ENCODE data around the gene PTPRN.

PTPRN gene

DNA sequence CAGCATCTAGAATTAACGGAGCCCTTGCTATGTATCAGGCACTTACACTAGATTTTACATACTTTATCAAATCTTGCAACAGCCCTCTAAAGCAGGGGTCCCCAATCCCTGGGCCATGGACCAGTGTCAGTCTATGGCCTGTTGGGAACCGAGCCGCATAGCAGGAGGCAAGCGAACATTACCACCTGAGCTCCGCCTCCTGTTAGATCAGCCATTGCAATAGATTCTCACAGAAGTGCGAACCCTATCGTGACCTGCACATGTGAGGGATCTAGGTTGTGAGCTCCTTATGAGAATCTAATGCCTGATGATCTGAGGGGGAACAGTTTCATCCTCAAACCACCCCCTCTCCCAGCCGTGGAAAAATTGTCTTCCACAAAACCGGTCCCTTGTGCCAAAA is 16.6 kb downstream of the PTPRN start:
- TF ChIP-seq, protein P1, sequence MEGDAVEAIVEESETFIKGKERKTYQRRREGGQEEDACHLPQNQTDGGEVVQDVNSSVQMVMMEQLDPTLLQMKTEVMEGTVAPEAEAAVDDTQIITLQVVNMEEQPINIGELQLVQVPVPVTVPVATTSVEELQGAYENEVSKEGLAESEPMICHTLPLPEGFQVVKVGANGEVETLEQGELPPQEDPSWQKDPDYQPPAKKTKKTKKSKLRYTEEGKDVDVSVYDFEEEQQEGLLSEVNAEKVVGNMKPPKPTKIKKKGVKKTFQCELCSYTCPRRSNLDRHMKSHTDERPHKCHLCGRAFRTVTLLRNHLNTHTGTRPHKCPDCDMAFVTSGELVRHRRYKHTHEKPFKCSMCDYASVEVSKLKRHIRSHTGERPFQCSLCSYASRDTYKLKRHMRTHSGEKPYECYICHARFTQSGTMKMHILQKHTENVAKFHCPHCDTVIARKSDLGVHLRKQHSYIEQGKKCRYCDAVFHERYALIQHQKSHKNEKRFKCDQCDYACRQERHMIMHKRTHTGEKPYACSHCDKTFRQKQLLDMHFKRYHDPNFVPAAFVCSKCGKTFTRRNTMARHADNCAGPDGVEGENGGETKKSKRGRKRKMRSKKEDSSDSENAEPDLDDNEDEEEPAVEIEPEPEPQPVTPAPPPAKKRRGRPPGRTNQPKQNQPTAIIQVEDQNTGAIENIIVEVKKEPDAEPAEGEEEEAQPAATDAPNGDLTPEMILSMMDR (IDR thresholded peaks at IDR 0.05; ENCODE audit: low read depth, low read length, missing control alignments), result no peak

DNA sequence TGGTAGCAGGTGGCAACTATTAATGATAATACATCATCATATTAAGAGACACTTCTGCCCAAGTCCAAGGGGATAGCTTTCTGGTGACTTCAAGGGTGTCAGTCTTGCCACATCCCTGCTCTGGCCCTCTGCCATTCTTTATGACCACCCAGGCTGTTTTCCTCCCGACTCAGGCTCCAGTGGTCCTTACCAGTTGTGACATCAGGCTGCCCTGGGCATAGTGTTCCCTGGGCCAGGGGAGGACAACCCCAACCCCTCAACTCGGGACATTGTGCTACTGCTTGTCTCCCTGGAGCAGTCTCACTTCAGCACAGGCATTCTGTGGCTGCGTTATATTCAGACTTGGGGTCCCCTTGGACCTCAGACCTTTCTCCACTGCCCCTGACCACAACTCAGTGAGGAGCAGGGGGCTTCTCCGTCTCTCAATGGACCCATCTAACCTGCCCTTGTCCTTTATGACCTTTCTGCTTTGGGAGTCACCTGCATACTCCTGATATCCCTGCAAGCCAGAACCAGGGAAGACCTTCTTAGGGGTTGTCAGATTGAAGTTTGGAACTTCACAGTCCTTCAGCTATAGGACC is 17.2 kb downstream of the PTPRN start:
- DNase-seq (ENCODE audit: extremely low read depth, low read depth), result no peak
- H3K4me3 ChIP-seq (replicated peaks; ENCODE audit: low read depth, low read length), result no peak overlapping the region
- TF ChIP-seq, protein P1 (IDR thresholded peaks at IDR 0.05; ENCODE audit: low read depth, low read length, missing control alignments), result no peak

More for the DNA sequence above, 16.6 kb downstream of the PTPRN start:
- H3K4me3 ChIP-seq (replicated peaks; ENCODE audit: low read depth, low read length), result no peak overlapping the region
- DNase-seq (ENCODE audit: extremely low read depth, low read depth), result no peak

DNA sequence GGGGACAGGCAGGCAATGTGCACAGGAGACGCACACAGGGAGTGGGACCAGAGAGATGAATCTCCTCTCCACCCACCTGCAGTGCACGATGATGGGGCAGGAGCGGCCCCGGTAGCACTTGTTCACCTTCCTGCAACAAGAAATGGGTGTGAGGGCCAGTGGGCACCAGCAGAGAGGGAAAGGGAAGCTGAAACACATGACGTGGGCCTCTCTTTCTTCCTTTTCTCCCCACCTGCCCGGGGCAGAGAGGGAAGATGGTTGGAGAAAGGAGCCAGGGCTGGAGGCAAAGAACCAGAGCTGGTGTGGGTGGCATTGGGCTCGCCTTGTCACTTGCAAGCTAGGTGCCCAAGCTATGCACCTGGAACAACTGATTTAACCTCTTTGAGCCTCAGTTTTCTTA is 17.8 kb downstream of the PTPRN start:
- no peak for DNase-seq (ENCODE audit: extremely low read depth, low read depth)
- no peak overlapping the region for H3K4me3 ChIP-seq (replicated peaks; ENCODE audit: low read depth, low read length)
- TF ChIP-seq, protein P1 (IDR thresholded peaks at IDR 0.05; ENCODE audit: low read depth, low read length, missing control alignments), result no peak

DNA sequence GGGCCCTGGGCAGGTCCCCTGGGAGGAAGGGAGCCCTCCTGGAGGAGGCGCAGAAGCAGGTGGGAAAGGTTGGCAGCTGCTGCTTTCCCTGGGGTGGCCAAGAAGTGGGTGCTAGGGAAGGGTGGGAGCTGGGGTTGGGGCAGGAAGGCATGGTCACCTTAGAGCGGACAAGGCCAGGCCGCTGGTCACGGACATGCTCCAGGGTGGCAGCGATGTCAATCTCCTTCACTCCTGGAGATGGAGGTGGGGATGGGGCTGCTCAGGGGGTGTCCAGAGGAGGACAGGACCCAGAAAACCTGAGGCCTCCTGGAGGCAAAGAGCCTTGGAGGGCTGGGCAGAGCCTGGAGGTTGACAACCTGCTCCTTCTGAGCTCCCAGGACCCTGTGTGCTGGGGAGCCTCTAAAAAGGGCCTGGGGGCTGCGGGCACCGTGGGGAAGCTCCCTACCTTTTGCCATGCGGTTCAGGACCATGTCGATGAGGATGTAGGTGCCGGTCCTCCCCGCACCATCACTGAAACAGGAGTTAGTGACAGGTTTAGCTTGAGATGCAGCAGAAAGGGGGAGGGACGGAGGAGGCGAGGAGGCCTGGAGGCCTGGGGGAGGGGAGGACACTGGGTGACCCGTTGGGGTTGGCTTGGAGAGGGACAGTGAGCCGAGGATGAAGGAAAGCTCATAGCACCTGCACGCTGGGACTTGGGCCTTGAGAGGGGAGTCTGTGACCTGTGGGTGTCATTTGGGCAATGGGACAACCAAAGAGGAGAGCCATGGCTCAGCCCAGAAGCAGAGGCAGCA is 18.6 kb downstream of the PTPRN start:
- H3K4me3 ChIP-seq (replicated peaks; ENCODE audit: low read depth, low read length), result no peak overlapping the region
- DNase-seq (ENCODE audit: extremely low read depth, low read depth), result no peak
- TF ChIP-seq, protein P1 (IDR thresholded peaks at IDR 0.05; ENCODE audit: low read depth, low read length, missing control alignments), result no peak

DNA sequence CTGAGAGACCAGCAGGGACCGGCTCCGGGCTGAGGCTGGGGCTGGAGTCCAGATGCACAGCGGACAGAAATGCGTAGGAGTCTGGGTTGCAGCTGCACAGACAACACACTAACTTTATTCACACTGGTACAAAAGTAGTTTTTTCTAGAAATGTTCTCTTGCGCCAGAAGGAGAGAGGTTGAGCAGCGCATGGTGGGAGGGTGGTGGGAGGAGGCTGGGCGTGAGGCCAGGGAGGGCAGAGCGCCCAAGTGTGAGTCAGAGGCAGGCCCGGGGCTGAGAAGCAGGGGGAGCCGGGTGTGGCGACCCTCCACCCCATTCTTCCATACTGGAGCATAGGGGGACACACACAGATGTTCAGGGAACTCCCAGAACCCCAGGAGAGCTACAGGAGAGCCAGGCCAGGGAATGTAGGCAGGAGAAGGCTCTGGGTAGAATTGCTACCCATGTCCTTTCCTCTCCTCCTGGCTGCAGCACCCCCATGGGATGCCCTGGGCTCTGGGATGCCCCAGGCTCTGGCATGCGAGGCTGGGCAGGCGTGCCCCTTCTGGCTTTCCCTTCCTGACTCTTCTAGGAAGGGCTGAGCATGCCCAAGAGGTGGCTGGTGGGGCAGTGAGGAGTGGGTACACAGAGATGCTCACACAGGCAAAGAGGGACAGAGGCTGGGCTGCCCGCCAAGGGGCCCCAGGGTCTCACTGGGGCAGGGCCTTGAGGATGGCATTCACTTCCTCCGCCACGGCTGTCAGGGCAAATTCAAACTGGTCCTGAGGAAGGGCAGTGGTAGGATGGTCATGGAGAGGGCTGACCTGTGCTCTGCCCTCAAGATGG is 19.5 kb downstream of the PTPRN start:
- no peak overlapping the region for H3K4me3 ChIP-seq (replicated peaks; ENCODE audit: low read depth, low read length)
- TF ChIP-seq, protein P1 (IDR thresholded peaks at IDR 0.05; ENCODE audit: low read depth, low read length, missing control alignments), result no peak
- DNase-seq (ENCODE audit: extremely low read depth, low read depth), result peak; percentile 84

DNA sequence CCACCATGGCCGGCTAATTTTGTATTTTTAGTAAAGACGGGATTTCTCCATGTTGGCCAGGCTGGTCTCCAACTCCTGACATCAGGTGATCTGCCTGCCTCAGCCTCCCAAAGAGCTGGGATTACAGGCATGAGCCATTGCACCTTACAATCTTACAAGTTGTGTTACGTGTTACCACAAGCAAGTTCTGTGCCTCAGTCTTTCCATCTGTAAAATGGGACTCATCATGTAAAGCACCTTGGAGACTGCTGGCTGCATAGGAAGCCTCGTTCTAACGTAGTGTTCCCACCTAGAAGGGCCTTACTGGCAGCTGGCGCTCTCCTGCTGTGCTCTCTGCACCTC is 20.0 kb downstream of the PTPRN start:
- TF ChIP-seq, protein P1 (IDR thresholded peaks at IDR 0.05; ENCODE audit: low read depth, low read length, missing control alignments), result no peak
- DNase-seq (ENCODE audit: extremely low read depth, low read depth), result no peak

More for the DNA sequence above, 20.0 kb downstream of the PTPRN start:
- no peak overlapping the region for H3K4me3 ChIP-seq (replicated peaks; ENCODE audit: low read depth, low read length)
